Spinal cord (tissue), 10 donors: ENCODE measurements around the gene FRMPD1. TPM values are rescaled to one million over a fixed set of nuclear protein-coding genes. Genes with fewer than 3 reads are reported as not detected.
A peak's percentile ranks its signal among the peaks of the same experiment; 100 is the strongest.

Source experiments
- DNase-seq, 6 donors: peaks; one replicate each; pipeline versions ENCODE4 v3.0.0 to v3.0.0-alpha.2; 2013 to 2015; ENCODE audit warnings: low spot score in 6 of 6, low read depth in 4 of 6
- H3K27ac ChIP-seq: one replicate; pipeline ENCODE4 v1.5.1; 2013; ENCODE audit warnings: low read depth, low read length, control low read depth
- H3K27me3 ChIP-seq: one replicate; pipeline ENCODE4 v1.6.1; 2013; ENCODE audit warnings: low read length; ENCODE audit not compliant: control insufficient read depth, insufficient read depth
- H3K36me3 ChIP-seq: one replicate; pipeline ENCODE4 v1.6.1; 2013; ENCODE audit warnings: low read length; ENCODE audit not compliant: control insufficient read depth, insufficient read depth
- H3K4me1 ChIP-seq: one replicate; pipeline ENCODE4 v1.6.1; 2013; ENCODE audit warnings: low read length; ENCODE audit not compliant: control insufficient read depth, insufficient read depth
- H3K4me3 ChIP-seq: one replicate; pipeline ENCODE4 v1.5.1; 2013; ENCODE audit warnings: low read depth, low read length, control low read depth
- H3K9me3 ChIP-seq: one replicate; pipeline ENCODE4 v1.6.1; 2013; ENCODE audit warnings: low read length; ENCODE audit not compliant: control insufficient read depth, insufficient read depth
- WGBS: methylation state at CpG from one replicate; pipeline ENCODE4 v1.1.5; 2013; ENCODE audit warnings: missing lambda C conversion rate; ENCODE audit not compliant: insufficient coverage; 5-methylcytosine and 5-hydroxymethylcytosine counted together
- polyA plus RNA-seq, 2 donors: library from polyadenylated mRNA; unstranded; fragments of 120-200 nt; gene quantifications; one replicate each; pipeline ENCODE4 v1.2.1, GENCODE V29; 2013; ENCODE audit not compliant: insufficient read length in 2 of 2
- total RNA-seq, 2 donors: library from RNA; depleted of rRNA in 1 of 2; stranded (reverse); fragments of 120-200 nt in 1 of 2; fragments of >200 nt in 1 of 2; gene quantifications; one replicate each; pipeline versions ENCODE4 v1.2.3 to v1.2.4, GENCODE V29; 2013 to 2014
- donor health status: healthy.

Gene FRMPD1
- total and polyA plus RNA-seq, 4 donors = 2.7 to 8.9 (median 5.8) TPM

DNA sequence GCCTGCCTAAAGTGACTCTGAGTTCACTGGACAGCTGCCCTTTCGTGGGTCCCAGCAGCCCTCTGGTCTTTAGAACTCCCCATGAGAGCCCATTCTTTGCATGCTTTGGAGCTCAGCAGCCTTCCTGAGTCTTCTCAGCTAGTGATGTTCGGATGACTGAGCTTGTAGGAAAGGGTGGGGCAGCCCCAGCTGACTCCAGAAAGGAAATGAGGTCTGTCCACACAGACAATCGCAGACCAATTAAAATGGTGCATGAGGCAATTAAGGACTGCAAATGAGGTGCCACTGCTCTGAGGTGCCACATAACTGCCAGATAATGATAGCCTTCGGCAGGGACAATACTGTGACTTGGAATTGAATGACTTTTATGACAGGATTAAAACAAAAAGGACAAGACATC, 32.9 kb upstream of the FRMPD1 start:
- Histone ChIP-seq H3K9me3 (no peaks in the 10 kb centered on the region), H3K27me3 (no peaks in the 10 kb centered on the region), H3K36me3 (no peaks in the 10 kb centered on the region), H3K4me1 (peaks cover 6% of the 10 kb centered on the region), H3K4me3 (no peak overlapping the region), H3K27ac (no peak overlapping the region)
- WGBS = 53% methylated on average over 3 of the region's 4 CpGs
- peak in 1 of 6 donors; percentile 63 for DNase-seq

DNA sequence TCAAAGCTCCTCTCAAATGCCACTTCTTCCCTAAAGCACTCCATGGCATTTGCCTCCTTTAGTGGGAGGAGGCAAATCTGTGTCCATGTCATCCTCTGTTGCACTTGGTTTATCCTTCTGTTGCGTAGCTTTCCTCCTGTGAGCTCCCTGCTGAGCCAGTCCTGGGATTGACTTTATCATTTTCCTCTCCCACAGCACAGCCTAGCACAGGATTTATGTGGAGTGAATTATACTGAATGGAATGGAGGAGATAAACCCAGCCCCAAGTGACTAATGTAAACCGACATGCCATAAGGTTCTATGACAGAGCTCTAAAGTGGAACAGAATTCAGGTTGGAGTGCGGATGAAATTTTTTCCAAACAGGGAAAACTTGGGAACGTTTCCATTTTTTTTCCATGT, 31.9 kb upstream of the FRMPD1 start:
- Histone ChIP-seq H3K27ac (no peak overlapping the region), H3K9me3 (no peaks in the 10 kb centered on the region), H3K36me3 (no peaks in the 10 kb centered on the region), H3K4me3 (no peak overlapping the region), H3K4me1 (peaks cover 6% of the 10 kb centered on the region), H3K27me3 (no peaks in the 10 kb centered on the region)
- DNase-seq = peak in 1 of 6 donors; percentile 28
- WGBS = 90% methylated on average over 3 of the region's 4 CpGs

- H3K27ac ChIP-seq = no peak overlapping the region
- H3K4me1 ChIP-seq = peaks cover 6% of the 10 kb centered on the region
- 67% methylated on average over 2 of the region's 3 CpGs for WGBS
- H3K9me3 ChIP-seq = no peaks in the 10 kb centered on the region
- DNase-seq = no peak
- H3K4me3 ChIP-seq = no peak overlapping the region
- H3K27me3 ChIP-seq = no peaks in the 10 kb centered on the region
- no peaks in the 10 kb centered on the region for H3K36me3 ChIP-seq
Observed at GRCh38 chr9:37619806-37620205, 30.9 kb upstream of the FRMPD1 start.

DNA sequence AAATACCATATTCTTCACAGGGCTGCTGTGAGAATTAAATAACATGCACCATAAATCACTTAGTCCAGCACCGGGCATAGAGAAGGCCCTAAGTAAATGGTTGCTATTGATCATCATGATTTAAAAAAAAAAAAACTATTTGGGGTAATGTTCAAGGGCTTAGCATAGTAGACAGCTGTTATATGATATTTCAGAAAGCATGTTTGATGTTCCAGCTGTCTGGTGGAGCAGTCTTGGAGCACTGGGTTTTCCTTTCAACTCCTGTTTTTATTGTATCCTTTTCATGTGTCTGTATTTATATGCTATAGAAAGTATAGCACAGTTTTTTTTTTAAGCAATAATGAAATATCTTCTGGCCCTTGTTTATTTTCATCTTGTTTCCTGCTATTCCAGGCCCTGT, 30.4 kb upstream of the FRMPD1 start:
- peak in 1 of 6 donors; percentile 58 for DNase-seq
- Histone ChIP-seq H3K27ac (no peak overlapping the region), H3K4me3 (no peak overlapping the region), H3K27me3 (no peaks in the 10 kb centered on the region), H3K36me3 (no peaks in the 10 kb centered on the region), H3K9me3 (no peaks in the 10 kb centered on the region), H3K4me1 (peaks cover 6% of the 10 kb centered on the region)
- no CpG with 5 or more reads among the region's 1 CpG for WGBS

GRCh38 chr9:37621273-37622121, 29.3 kb upstream of the FRMPD1 start:
- no peaks in the 10 kb centered on the region for H3K9me3 ChIP-seq
- H3K4me1 ChIP-seq = peaks cover 6% of the 10 kb centered on the region
- no peak overlapping the region for H3K4me3 ChIP-seq
- H3K27me3 ChIP-seq = no peaks in the 10 kb centered on the region
- no peak overlapping the region for H3K27ac ChIP-seq
- peak in 1 of 6 donors; percentile 30 for DNase-seq
- 58% methylated on average over 8 of the region's 9 CpGs for WGBS
- no peaks in the 10 kb centered on the region for H3K36me3 ChIP-seq

DNA sequence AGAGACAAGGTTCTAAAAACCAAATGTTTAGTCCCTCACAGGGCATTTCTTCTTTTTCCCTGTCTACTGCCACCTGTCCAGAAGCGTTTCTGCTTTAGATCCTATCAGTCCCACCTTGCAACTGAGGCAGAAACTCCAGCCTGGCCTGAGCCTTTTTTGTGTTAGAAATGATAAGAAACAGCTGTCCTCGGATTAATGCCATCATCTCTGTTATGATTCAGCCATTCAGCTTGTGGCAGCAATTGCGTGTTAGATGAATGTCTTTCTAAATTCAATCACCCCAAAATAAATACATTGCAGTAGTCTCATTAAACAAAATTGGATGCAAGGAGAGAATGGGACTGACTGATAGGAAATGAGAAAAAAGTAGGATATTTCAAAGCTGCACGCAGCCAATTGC, 28.3 kb upstream of the FRMPD1 start:
- WGBS = no CpG with 5 or more reads among the region's 4 CpGs
- no peaks in the 10 kb centered on the region for H3K27me3 ChIP-seq
- H3K36me3 ChIP-seq = no peaks in the 10 kb centered on the region
- peaks cover 6% of the 10 kb centered on the region for H3K4me1 ChIP-seq
- peak in 1 of 6 donors; percentile 50 for DNase-seq
- H3K9me3 ChIP-seq = no peaks in the 10 kb centered on the region
- H3K4me3 ChIP-seq = no peak overlapping the region
- H3K27ac ChIP-seq = no peak overlapping the region

DNA sequence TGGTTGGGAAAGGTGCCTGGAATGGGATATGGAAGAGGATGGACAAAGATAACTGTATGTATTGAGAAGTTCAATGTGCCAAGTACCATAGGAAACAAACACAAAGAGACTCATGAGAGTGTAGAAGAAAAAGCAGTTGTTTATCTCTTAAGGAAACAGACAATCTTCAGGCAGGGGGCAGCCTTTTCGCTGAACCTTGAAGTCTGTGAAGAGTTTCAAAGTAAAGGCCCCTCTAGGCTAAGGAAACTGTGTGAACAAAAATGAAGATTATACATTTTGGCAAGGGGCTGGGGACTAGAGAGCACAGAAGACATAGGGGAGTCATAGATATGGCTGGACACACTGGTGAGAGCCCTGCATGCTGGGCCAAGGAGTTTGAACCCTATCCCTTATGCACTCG, 27.5 kb upstream of the FRMPD1 start:
- Histone ChIP-seq H3K4me1 (peaks cover 6% of the 10 kb centered on the region), H3K27ac (no peak overlapping the region), H3K9me3 (no peaks in the 10 kb centered on the region), H3K4me3 (no peak overlapping the region), H3K36me3 (no peaks in the 10 kb centered on the region), H3K27me3 (no peaks in the 10 kb centered on the region)
- no peak for DNase-seq
- WGBS = 92% methylated on average over 1 of the region's 2 CpGs

GRCh38 chr9:37624073-37624472, 26.7 kb upstream of the FRMPD1 start:
- Histone ChIP-seq H3K27ac (no peak overlapping the region), H3K36me3 (no peaks in the 10 kb centered on the region), H3K27me3 (no peaks in the 10 kb centered on the region), H3K4me1 (peaks cover 6% of the 10 kb centered on the region), H3K4me3 (no peak overlapping the region), H3K9me3 (no peaks in the 10 kb centered on the region)
- no CpG with 5 or more reads among the region's 1 CpG for WGBS
- no peak for DNase-seq

DNA sequence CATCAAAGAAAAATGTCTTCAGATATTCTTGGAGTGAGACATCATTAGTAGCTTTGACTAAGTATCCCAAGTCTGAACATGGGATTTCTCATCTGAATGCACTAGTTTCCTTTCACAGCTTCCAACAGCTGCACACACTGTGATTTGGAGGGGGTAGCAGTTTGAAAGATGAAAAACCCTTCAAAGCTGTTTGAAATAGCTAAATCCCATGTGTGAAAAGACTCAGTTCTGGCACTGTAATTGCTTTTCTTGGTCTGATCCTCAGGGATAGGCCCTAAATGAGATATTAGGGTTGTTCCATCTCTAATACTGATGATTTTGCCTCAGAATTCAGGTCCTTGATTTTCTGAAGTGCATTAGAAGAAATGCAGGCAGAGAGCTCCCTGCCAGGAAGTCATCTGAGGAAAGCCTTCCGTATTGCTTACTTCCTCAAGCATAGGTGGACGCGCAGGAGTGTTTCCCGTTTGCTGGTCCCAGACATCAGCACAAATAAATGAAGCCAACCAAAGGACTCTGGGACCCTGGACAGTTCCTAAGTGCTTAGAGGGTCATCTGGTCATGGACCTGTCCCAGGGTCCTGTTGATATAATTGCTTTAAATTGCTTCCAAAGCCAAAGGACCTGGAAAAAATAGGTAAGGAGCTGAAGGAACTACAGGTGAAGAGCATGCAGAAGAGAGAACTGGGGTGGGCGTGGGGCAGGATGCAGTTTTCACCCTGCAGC, 25.6 kb upstream of the FRMPD1 start:
- DNase-seq = peak in 2 of 6 donors; percentile 21 to 39
- Histone ChIP-seq H3K9me3 (no peaks in the 10 kb centered on the region), H3K36me3 (no peaks in the 10 kb centered on the region), H3K27ac (no peak overlapping the region), H3K4me3 (no peak overlapping the region), H3K4me1 (peaks cover 6% of the 10 kb centered on the region), H3K27me3 (no peaks in the 10 kb centered on the region)
- WGBS = 94% methylated on average over 5 of the region's 5 CpGs

DNA sequence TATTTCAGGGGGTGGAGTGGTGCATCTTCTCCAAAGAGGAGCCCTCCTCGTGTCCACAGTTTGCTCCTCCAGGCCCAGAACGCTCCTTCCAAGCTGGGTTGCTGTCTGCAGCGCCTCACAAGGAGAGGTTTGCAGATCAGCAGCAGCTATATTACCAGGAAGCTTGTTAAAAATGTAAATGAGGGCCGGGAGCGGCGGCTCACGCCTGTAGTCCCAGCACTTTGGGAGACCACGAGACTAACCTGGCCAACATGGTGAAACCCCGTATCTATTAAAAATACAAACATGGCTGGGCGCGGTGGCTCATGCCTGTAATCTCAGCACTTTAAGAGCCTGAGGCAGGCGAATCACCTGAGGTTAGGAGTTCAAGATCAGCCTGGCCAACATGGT, 25.0 kb upstream of the FRMPD1 start:
- 83% methylated on average over 9 of the region's 12 CpGs for WGBS
- H3K4me1 ChIP-seq = peaks cover 6% of the 10 kb centered on the region

More for the DNA sequence above, 25.0 kb upstream of the FRMPD1 start:
- Histone ChIP-seq H3K9me3 (no peaks in the 10 kb centered on the region), H3K4me3 (no peak overlapping the region), H3K36me3 (no peaks in the 10 kb centered on the region), H3K27ac (no peak overlapping the region), H3K27me3 (no peaks in the 10 kb centered on the region)
- no peak for DNase-seq
